HepG2 (cell line): ENCODE data around the gene UTRN. TPM values are rescaled to one million over a fixed set of nuclear protein-coding genes. Genes with fewer than 3 reads are reported as not detected.
A peak's percentile ranks its signal among the peaks of the same experiment; 100 is the strongest.

Experiments
- ARNT2 ChIP-seq: sonication (generic); formaldehyde crosslinking; IDR thresholded peaks from 2 replicates; pipeline ENCODE4 v1.8.0; 2022; ENCODE audit warnings: mild to moderate bottlenecking, low read depth, missing genetic modification reagents, moderate library complexity
- BRD4 ChIP-seq: sonication (generic); formaldehyde crosslinking; IDR thresholded peaks from 2 replicates; pipeline ENCODE4 v1.4.0; 2020; ENCODE audit warnings: missing genetic modification reagents
- MAF1 ChIP-seq: sonication (generic); formaldehyde crosslinking; IDR thresholded peaks from 2 replicates; pipeline ENCODE4 v1.5.0; 2020; ENCODE audit warnings: missing genetic modification reagents, borderline replicate concordance
- PHF8 ChIP-seq: sonication (generic); formaldehyde crosslinking; IDR thresholded peaks from 2 replicates; pipeline ENCODE4 v1.5.0; 2020; ENCODE audit warnings: missing genetic modification reagents
- TERF1 ChIP-seq: sonication (generic); formaldehyde crosslinking; IDR thresholded peaks from 2 replicates; pipeline ENCODE4 v1.8.0; 2022; ENCODE audit warnings: mild to moderate bottlenecking, missing genetic modification reagents, moderate library complexity
- ZFAT ChIP-seq: sonication (generic); formaldehyde crosslinking; conservative IDR thresholded peaks from 2 replicates; pipeline ENCODE4 v1.8.1; 2023; ENCODE audit warnings: missing genetic modification reagents, inconsistent platforms
- ZGPAT ChIP-seq: IDR thresholded peaks from 2 replicates; pipeline ENCODE4 v1.6.1; 2016; ENCODE audit warnings: mild to moderate bottlenecking
- ZNF552 ChIP-seq: sonication (generic); formaldehyde crosslinking; IDR thresholded peaks from 2 replicates; pipeline ENCODE4 v1.9.0; 2022; ENCODE audit warnings: missing genetic modification reagents, mild to moderate bottlenecking, borderline replicate concordance
- ZNF615 ChIP-seq: sonication (generic); formaldehyde crosslinking; IDR thresholded peaks from 2 replicates; pipeline ENCODE4 v1.5.0; 2020; ENCODE audit warnings: mild to moderate bottlenecking, missing genetic modification reagents, borderline replicate concordance
- ZNF616 ChIP-seq: sonication (generic); formaldehyde crosslinking; IDR thresholded peaks from 2 replicates; pipeline ENCODE4 v1.5.0; 2020; ENCODE audit warnings: low read depth, mild to moderate bottlenecking, missing genetic modification reagents
- ZNF747 ChIP-seq: sonication (generic); formaldehyde crosslinking; IDR thresholded peaks from 2 replicates; pipeline ENCODE4 v1.8.1; 2023; ENCODE audit warnings: missing genetic modification reagents, mild to moderate bottlenecking, borderline replicate concordance
- polyA plus RNA-seq, 8 experiments: library from polyadenylated mRNA; depleted of rRNA in 3 of 8; stranded (reverse) in 7 of 8; unstranded in 1 of 8; fragments of >200 nt; fragmentation: Illumina TruSeq in 4 of 8; extraction: Trizol in 4 of 8; gene quantifications; 2 replicates each; pipeline versions ENCODE4 v1.2.1 to v1.2.3, GENCODE V29; 2011 to 2016; ENCODE audit warnings: low read depth in 4 of 8, missing spikeins in 1 of 8, mixed read lengths in 1 of 8; ENCODE audit not compliant: insufficient read depth in 1 of 8
- total RNA-seq, 5 experiments: library from RNA; depleted of rRNA; stranded (reverse); fragments of >200 nt; fragmentation: Illumina TruSeq; extraction: Trizol; gene quantifications; 2 replicates each; pipeline ENCODE4 v1.2.3, GENCODE V29; 2016; ENCODE audit warnings: low read depth in 1 of 5
- TF ChIP-seq, protein P1 (sequence below): sonication (generic); formaldehyde crosslinking; IDR thresholded peaks from 2 replicates; pipeline ENCODE4 v1.4.0; 2020; ENCODE audit warnings: missing genetic modification reagents; ENCODE audit errors: not compliant biosample characterization
- TF ChIP-seq, protein P2 (sequence below): sonication (generic); formaldehyde crosslinking; IDR thresholded peaks from 2 replicates; pipeline ENCODE4 v1.5.0; 2020; ENCODE audit warnings: mild to moderate bottlenecking, missing genetic modification reagents, borderline replicate concordance
- TF ChIP-seq, protein P3 (sequence below): sonication (generic); formaldehyde crosslinking; IDR thresholded peaks from 2 replicates; pipeline ENCODE4 v1.4.0; 2020; ENCODE audit warnings: missing genetic modification reagents

UTRN gene
- total and polyA plus RNA-seq, 2 of the 13 experiments (the other 11 are each of a cell fraction or from before 2014, with no cell fraction given): 102 to 116 TPM

- 0 out of 2 replicates have a peak, but pooled peaks have one; percentile 45 for TF ChIP-seq ZNF616 (CRISPR knock-in tag)
- peak; percentile 64; the same call in 1 of the 2 replicates for TF ChIP-seq ZGPAT
- peak; percentile 46; the same call in 1 of the 2 replicates for TF ChIP-seq ARNT2
- 0 out of 2 replicates have a peak, but pooled peaks have one; percentile 64 for TF ChIP-seq BRD4
- 0 out of 2 replicates have a peak, but pooled peaks have one; percentile 15 for TF ChIP-seq ZNF615 (CRISPR knock-in tag)
- TF ChIP-seq ZNF552 (CRISPR knock-in tag): peak; percentile 87; the same call in 1 of the 2 replicates
- TF ChIP-seq TERF1 (CRISPR knock-in tag): 0 out of 2 replicates have a peak, but pooled peaks have one; percentile 11
- 0 out of 2 replicates have a peak, but pooled peaks have one; percentile 42 for TF ChIP-seq MAF1
- TF ChIP-seq, protein P1, sequence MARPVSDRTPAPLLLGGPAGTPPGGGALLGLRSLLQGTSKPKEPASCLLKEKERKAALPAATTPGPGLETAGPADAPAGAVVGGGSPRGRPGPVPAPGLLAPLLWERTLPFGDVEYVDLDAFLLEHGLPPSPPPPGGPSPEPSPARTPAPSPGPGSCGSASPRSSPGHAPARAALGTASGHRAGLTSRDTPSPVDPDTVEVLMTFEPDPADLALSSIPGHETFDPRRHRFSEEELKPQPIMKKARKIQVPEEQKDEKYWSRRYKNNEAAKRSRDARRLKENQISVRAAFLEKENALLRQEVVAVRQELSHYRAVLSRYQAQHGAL: peak; percentile 61
- TF ChIP-seq, protein P2, sequence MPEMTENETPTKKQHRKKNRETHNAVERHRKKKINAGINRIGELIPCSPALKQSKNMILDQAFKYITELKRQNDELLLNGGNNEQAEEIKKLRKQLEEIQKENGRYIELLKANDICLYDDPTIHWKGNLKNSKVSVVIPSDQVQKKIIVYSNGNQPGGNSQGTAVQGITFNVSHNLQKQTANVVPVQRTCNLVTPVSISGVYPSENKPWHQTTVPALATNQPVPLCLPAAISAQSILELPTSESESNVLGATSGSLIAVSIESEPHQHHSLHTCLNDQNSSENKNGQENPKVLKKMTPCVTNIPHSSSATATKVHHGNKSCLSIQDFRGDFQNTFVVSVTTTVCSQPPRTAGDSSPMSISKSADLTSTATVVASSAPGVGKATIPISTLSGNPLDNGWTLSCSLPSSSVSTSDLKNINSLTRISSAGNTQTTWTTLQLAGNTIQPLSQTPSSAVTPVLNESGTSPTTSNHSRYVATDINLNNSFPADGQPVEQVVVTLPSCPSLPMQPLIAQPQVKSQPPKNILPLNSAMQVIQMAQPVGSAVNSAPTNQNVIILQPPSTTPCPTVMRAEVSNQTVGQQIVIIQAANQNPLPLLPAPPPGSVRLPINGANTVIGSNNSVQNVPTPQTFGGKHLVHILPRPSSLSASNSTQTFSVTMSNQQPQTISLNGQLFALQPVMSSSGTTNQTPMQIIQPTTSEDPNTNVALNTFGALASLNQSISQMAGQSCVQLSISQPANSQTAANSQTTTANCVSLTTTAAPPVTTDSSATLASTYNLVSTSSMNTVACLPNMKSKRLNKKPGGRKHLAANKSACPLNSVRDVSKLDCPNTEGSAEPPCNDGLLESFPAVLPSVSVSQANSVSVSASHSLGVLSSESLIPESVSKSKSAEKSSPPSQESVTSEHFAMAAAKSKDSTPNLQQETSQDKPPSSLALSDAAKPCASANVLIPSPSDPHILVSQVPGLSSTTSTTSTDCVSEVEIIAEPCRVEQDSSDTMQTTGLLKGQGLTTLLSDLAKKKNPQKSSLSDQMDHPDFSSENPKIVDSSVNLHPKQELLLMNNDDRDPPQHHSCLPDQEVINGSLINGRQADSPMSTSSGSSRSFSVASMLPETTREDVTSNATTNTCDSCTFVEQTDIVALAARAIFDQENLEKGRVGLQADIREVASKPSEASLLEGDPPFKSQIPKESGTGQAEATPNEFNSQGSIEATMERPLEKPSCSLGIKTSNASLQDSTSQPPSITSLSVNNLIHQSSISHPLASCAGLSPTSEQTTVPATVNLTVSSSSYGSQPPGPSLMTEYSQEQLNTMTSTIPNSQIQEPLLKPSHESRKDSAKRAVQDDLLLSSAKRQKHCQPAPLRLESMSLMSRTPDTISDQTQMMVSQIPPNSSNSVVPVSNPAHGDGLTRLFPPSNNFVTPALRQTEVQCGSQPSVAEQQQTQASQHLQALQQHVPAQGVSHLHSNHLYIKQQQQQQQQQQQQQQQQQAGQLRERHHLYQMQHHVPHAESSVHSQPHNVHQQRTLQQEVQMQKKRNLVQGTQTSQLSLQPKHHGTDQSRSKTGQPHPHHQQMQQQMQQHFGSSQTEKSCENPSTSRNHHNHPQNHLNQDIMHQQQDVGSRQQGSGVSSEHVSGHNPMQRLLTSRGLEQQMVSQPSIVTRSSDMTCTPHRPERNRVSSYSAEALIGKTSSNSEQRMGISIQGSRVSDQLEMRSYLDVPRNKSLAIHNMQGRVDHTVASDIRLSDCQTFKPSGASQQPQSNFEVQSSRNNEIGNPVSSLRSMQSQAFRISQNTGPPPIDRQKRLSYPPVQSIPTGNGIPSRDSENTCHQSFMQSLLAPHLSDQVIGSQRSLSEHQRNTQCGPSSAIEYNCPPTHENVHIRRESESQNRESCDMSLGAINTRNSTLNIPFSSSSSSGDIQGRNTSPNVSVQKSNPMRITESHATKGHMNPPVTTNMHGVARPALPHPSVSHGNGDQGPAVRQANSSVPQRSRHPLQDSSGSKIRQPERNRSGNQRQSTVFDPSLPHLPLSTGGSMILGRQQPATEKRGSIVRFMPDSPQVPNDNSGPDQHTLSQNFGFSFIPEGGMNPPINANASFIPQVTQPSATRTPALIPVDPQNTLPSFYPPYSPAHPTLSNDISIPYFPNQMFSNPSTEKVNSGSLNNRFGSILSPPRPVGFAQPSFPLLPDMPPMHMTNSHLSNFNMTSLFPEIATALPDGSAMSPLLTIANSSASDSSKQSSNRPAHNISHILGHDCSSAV (CRISPR knock-in tag): no peak
- TF ChIP-seq ZFAT (CRISPR knock-in tag): peak; percentile 84
- TF ChIP-seq PHF8 (CRISPR knock-in tag): peak; percentile 50
- no peak for TF ChIP-seq ZNF747 (CRISPR knock-in tag)
- TF ChIP-seq, protein P3, sequence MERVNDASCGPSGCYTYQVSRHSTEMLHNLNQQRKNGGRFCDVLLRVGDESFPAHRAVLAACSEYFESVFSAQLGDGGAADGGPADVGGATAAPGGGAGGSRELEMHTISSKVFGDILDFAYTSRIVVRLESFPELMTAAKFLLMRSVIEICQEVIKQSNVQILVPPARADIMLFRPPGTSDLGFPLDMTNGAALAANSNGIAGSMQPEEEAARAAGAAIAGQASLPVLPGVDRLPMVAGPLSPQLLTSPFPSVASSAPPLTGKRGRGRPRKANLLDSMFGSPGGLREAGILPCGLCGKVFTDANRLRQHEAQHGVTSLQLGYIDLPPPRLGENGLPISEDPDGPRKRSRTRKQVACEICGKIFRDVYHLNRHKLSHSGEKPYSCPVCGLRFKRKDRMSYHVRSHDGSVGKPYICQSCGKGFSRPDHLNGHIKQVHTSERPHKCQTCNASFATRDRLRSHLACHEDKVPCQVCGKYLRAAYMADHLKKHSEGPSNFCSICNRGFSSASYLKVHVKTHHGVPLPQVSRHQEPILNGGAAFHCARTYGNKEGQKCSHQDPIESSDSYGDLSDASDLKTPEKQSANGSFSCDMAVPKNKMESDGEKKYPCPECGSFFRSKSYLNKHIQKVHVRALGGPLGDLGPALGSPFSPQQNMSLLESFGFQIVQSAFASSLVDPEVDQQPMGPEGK (CRISPR knock-in tag): peak; percentile 67
Measured at GRCh38 chr6:144285798-144286502, 815 bp downstream of the UTRN start (continued).
